WTC11 (cell line): Measurements from ENCODE around the gene RABEP1. TPM values are rescaled to one million over a fixed set of nuclear protein-coding genes. Genes with fewer than 3 reads are reported as not detected.
"Not testable (repeated sequence)": the region's sequence is repeated elsewhere in the genome, so short reads cannot be mapped to it uniquely, and the experiment has no call there.

Source experiments
- ATAC-seq: fragments of 200-7000 bp; cut with Tn5 transposase; 2 replicates; pipeline ENCODE4 v1.10.0; 2021; ENCODE audit warnings: mild to moderate bottlenecking, moderate library complexity
- CTCF ChIA-PET: fragments of 300-600 bp; sonication (Branson Sonifier 250); formaldehyde crosslinking; loops from one replicate; lab custom pipeline; 2021; ENCODE audit warnings: antibody characterized with exemption; lab: Charles Lee
- POLR2A ChIA-PET: fragments of 350-600 bp; sonication (Branson Sonifier 250); formaldehyde crosslinking; loops from one replicate; lab custom pipeline; 2021; ENCODE audit warnings: antibody characterized with exemption; lab: Charles Lee
- DNase-seq: peaks from one replicate; pipeline ENCODE4 v3.0.0; 2021; ENCODE audit warnings: low spot score
- H3K27ac Mint-ChIP-seq: 2 replicates; pipeline ENCODE4 v1.8.0; 2021; ENCODE audit warnings: mixed read lengths
- H3K27me3 Mint-ChIP-seq: 2 replicates; pipeline ENCODE4 v1.8.0; 2021; ENCODE audit warnings: low read depth, mild to moderate bottlenecking, moderate library complexity, mixed read lengths
- H3K36me3 Mint-ChIP-seq: 2 replicates; pipeline ENCODE4 v1.8.0; 2021; ENCODE audit warnings: mixed read lengths
- H3K4me1 Mint-ChIP-seq: 2 replicates; pipeline ENCODE4 v1.8.0; 2022; ENCODE audit warnings: mixed read lengths
- H3K4me3 Mint-ChIP-seq: 2 replicates; pipeline ENCODE4 v1.8.0; 2021; ENCODE audit warnings: mild to moderate bottlenecking, moderate library complexity, mixed read lengths
- H3K9me3 Mint-ChIP-seq: 2 replicates; pipeline ENCODE4 v1.8.0; 2021; ENCODE audit warnings: mixed read lengths
- AR ChIP-seq: fragments of 250-450 bp; sonication (Bioruptor Pico); IDR thresholded peaks from 2 replicates; pipeline ENCODE4 v1.9.0; 2021; ENCODE audit warnings: mild to moderate bottlenecking
- ATF3 ChIP-seq: sonication (generic); formaldehyde crosslinking; conservative IDR thresholded peaks from 2 replicates; pipeline ENCODE4 v1.8.1; 2022; ENCODE audit warnings: mild to moderate bottlenecking, missing genetic modification reagents
- E2F4 ChIP-seq: sonication (generic); formaldehyde crosslinking; IDR thresholded peaks from 2 replicates; pipeline ENCODE4 v1.8.1; 2022; ENCODE audit warnings: low read depth, mild to moderate bottlenecking, moderate library complexity, missing genetic modification reagents, borderline replicate concordance
- FOXJ3 ChIP-seq: sonication (generic); formaldehyde crosslinking; IDR thresholded peaks from 2 replicates; pipeline ENCODE4 v1.9.0; 2021; ENCODE audit warnings: missing genetic modification reagents, mild to moderate bottlenecking, borderline replicate concordance
- HMGA2 ChIP-seq: fragments of 250-450 bp; sonication (Bioruptor Pico); IDR thresholded peaks from 2 replicates; pipeline ENCODE4 v1.4.0; 2021; ENCODE audit warnings: mild to moderate bottlenecking, moderate library complexity
- JAZF1 ChIP-seq: fragments of 250-450 bp; sonication (Bioruptor Pico); IDR thresholded peaks from 2 replicates; pipeline ENCODE4 v1.9.0; 2021; ENCODE audit warnings: moderate library complexity, mild to moderate bottlenecking, inconsistent platforms
- MLX ChIP-seq: sonication (generic); formaldehyde crosslinking; IDR thresholded peaks from 2 replicates; pipeline ENCODE4 v1.8.1; 2023; ENCODE audit warnings: mild to moderate bottlenecking, missing genetic modification reagents, moderate library complexity
- MYBL2 ChIP-seq: sonication (generic); formaldehyde crosslinking; IDR thresholded peaks from 2 replicates; pipeline ENCODE4 v1.8.1; 2023; ENCODE audit warnings: mild to moderate bottlenecking, moderate library complexity, missing genetic modification reagents
- NR2C2 ChIP-seq: sonication (generic); formaldehyde crosslinking; IDR thresholded peaks from 2 replicates; pipeline ENCODE4 v1.8.0; 2022; ENCODE audit warnings: mild to moderate bottlenecking, missing genetic modification reagents
- PREB ChIP-seq: sonication (generic); formaldehyde crosslinking; IDR thresholded peaks from 2 replicates; pipeline ENCODE4 v1.8.1; 2022; ENCODE audit warnings: mild to moderate bottlenecking, missing genetic modification reagents, moderate library complexity, borderline replicate concordance
- TEAD1 ChIP-seq: sonication (generic); formaldehyde crosslinking; IDR thresholded peaks from 2 replicates; pipeline ENCODE4 v1.8.0; 2022; ENCODE audit warnings: mild to moderate bottlenecking, missing genetic modification reagents
- ZMAT4 ChIP-seq: fragments of 250-450 bp; sonication (Bioruptor Pico); IDR thresholded peaks from 2 replicates; pipeline ENCODE4 v1.9.0; 2021; ENCODE audit warnings: mild to moderate bottlenecking
- ZNF121 ChIP-seq: sonication (generic); formaldehyde crosslinking; IDR thresholded peaks from 2 replicates; pipeline ENCODE4 v1.8.0; 2023; ENCODE audit warnings: missing genetic modification reagents
- ZNF425 ChIP-seq: fragments of 250-450 bp; sonication (Bioruptor Pico); conservative IDR thresholded peaks from 2 replicates; pipeline ENCODE4 v1.9.0; 2021; ENCODE audit warnings: mild to moderate bottlenecking
- ZNF532 ChIP-seq: fragments of 250-450 bp; sonication (Bioruptor Pico); IDR thresholded peaks from 2 replicates; pipeline ENCODE4 v1.9.0; 2021; ENCODE audit warnings: mild to moderate bottlenecking, borderline replicate concordance
- total RNA-seq: library from RNA; stranded (reverse); gene quantifications from 3 replicates; pipeline ENCODE4 v1.2.3, GENCODE V29; 2021

The RABEP1 gene
- total RNA-seq, 1 experiment from 2014 or later = 40.9 TPM

- Mint-ChIP-seq H3K4me1 (no peaks in the 10 kb centered on the region), H3K9me3 (no peaks in the 10 kb centered on the region), H3K4me3 (no peak overlapping the region), H3K36me3 (peaks cover 84% of the 10 kb centered on the region), H3K27ac (peak overlapping the region; percentile 53; the same call in 1 of the 2 replicates), H3K27me3 (no peaks in the 10 kb centered on the region)
- ChIA-PET CTCF (interaction anchor here (0.6 to 4.2 kb wide), 6 partner anchors 8 to 134 kb away, joined by 3 to 31 read pairs (median 4); partner anchors contain the start of genes C1QBP, NUP88 and RPAIN), POLR2A (interaction anchor here (0.6 to 1.1 kb wide), 4 partner anchors 11 to 1923 kb away, joined by 3 to 8 read pairs (median 4); partner anchors contain the start of genes DHX33, NUP88, PIMREG and RPAIN)
- DNase-seq = no peak
- ATAC-seq = no peak
- no peak for TF ChIP-seq E2F4 (CRISPR knock-in tag)
- no peak for TF ChIP-seq TEAD1 (CRISPR knock-in tag)
- TF ChIP-seq ZNF121 (CRISPR knock-in tag) = no peak
- TF ChIP-seq NR2C2 = no peak
- no peak for TF ChIP-seq MYBL2
- TF ChIP-seq PREB (CRISPR knock-in tag) = no peak
- TF ChIP-seq, all 79 proteins: peak for 0
Observed at GRCh38 chr17:5430413-5430999, 148.4 kb downstream of the RABEP1 start.

- not testable (repeated sequence) for H3K27me3 Mint-ChIP-seq, H3K9me3 Mint-ChIP-seq, H3K4me1 Mint-ChIP-seq, H3K4me3 Mint-ChIP-seq
- H3K27ac Mint-ChIP-seq = peak overlapping the region; percentile 96; the same call in 1 of the 2 replicates
- DNase-seq (peak; percentile 42), ATAC-seq (peak; percentile 77)
- peaks cover 82% of the 10 kb centered on the region for H3K36me3 Mint-ChIP-seq
- CTCF ChIA-PET = interaction anchor here (0.6 to 4.2 kb wide), 6 partner anchors 8 to 134 kb away, joined by 3 to 31 read pairs (median 4); partner anchors contain the start of genes C1QBP, NUP88 and RPAIN
- POLR2A ChIA-PET = interaction anchor here (0.6 to 1.1 kb wide), 3 partner anchors 12 to 1923 kb away, joined by 3 to 8 read pairs (median 5); partner anchors contain the start of genes NUP88, PIMREG and RPAIN
Observed at GRCh38 chr17:5431234-5431633, 149.2 kb downstream of the RABEP1 start.

- DNase-seq (no peak), ATAC-seq (no peak)
- POLR2A ChIA-PET = interaction anchor here (1.1 kb wide), 1 partner anchor 13 kb away, joined by 3 read pairs; the partner anchor contains the start of genes NUP88 and RPAIN
- H3K4me1 Mint-ChIP-seq = peaks cover 3% of the 10 kb centered on the region; the same call in 1 of the 2 replicates
- H3K4me3 Mint-ChIP-seq = no peak overlapping the region
- H3K27me3 Mint-ChIP-seq = no peaks in the 10 kb centered on the region
- CTCF ChIA-PET = no interaction called here
- no peaks in the 10 kb centered on the region for H3K9me3 Mint-ChIP-seq
- peak overlapping the region; percentile 96 for H3K27ac Mint-ChIP-seq
- peaks cover 87% of the 10 kb centered on the region for H3K36me3 Mint-ChIP-seq
- TF ChIP-seq MLX (CRISPR knock-in tag) = no peak
- no peak for TF ChIP-seq ZMAT4 (CRISPR knock-in tag)
- TF ChIP-seq ZNF425 (CRISPR knock-in tag) = 0 out of 2 replicates have a peak, but pooled peaks have one; percentile 20
- TF ChIP-seq FOXJ3 (CRISPR knock-in tag) = no peak
- no peak for TF ChIP-seq ATF3 (CRISPR knock-in tag)
- no peak for TF ChIP-seq AR
- TF ChIP-seq ZNF532 (CRISPR knock-in tag) = no peak
- no peak for TF ChIP-seq HMGA2 (CRISPR knock-in tag)
- TF ChIP-seq JAZF1 (CRISPR knock-in tag) = no peak
Observed at GRCh38 chr17:5431949-5432556, 150.0 kb downstream of the RABEP1 start.
